Brain microvascular endothelial cell (primary cell): ENCODE results near the gene MARS1.

ENCODE experiments used
- DNase-seq: peaks from one replicate; pipeline ENCODE4 v3.0.0-alpha.2; 2020
- H3K27ac ChIP-seq: fragments of 250-450 bp; sonication (Bioruptor Pico); 2 replicates; pipeline ENCODE4 v1.5.1; 2020; ENCODE audit warnings: mild to moderate bottlenecking, moderate library complexity
- H3K27me3 ChIP-seq: fragments of 250-450 bp; sonication (Bioruptor Pico); replicated peaks from 2 replicates; pipeline ENCODE4 v1.5.1; 2020; ENCODE audit warnings: mild to moderate bottlenecking
- H3K36me3 ChIP-seq: fragments of 250-450 bp; sonication (Bioruptor Pico); replicated peaks from 2 replicates; pipeline ENCODE4 v1.5.1; 2020; ENCODE audit warnings: mild to moderate bottlenecking
- H3K4me3 ChIP-seq: 2 replicates; pipeline ENCODE4 v1.5.1; 2011; ENCODE audit warnings: low read depth, mild to moderate bottlenecking, control low read depth, low read length, moderate library complexity
- CTCF ChIP-seq: IDR thresholded peaks from 2 replicates; pipeline ENCODE4 v1.5.1; 2011; ENCODE audit warnings: low read depth, mild to moderate bottlenecking, moderate library complexity, low read length, control low read depth, inconsistent platforms; ENCODE audit errors: missing control alignments
- in situ Hi-C: cut with HindIII; loops from 2 replicates; pipeline ENCODE4 v1.10.0; 2017; ENCODE audit warnings: low sequenced_read_pairs, low pct_ligation_motif_present

The MARS1 gene

GRCh38 chr12:57471661-57472060, 16.2 kb upstream of the MARS1 start:
- Histone ChIP-seq H3K36me3 (no peaks in the 10 kb centered on the region), H3K27ac (no peak overlapping the region), H3K27me3 (peaks cover 48% of the 10 kb centered on the region), H3K4me3 (no peak overlapping the region)
- in situ Hi-C loops = no loop called here
- no peak for TF ChIP-seq CTCF
- DNase-seq = no peak

GRCh38 chr12:57472391-57472790, 15.5 kb upstream of the MARS1 start:
- Histone ChIP-seq H3K27me3 (peaks cover 48% of the 10 kb centered on the region), H3K27ac (no peak overlapping the region), H3K36me3 (no peaks in the 10 kb centered on the region), H3K4me3 (no peak overlapping the region)
- no peak for DNase-seq
- in situ Hi-C loops = no loop called here
- no peak for TF ChIP-seq CTCF

DNA sequence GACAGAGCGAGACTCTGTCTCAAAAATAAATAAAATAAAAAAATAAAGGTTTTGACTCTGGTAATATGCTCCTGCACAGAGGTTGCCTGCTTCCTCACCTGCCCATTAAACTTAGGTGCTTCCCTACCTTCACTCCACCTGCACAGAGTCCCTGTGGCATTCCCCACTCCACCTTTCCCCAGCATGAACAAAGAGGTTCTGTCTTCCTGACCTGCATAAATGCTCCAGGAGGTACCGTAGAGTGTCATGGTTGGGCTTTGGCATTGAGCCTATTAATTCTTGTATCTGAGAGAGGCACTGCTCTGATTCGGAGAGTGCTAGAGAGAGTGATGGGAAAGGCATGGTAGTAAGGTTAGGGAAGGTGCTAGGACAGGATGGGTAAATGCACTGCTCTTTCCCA, 14.5 kb upstream of the MARS1 start:
- Histone ChIP-seq H3K4me3 (no peak overlapping the region), H3K27ac (no peak overlapping the region), H3K36me3 (no peaks in the 10 kb centered on the region), H3K27me3 (peaks cover 48% of the 10 kb centered on the region)
- DNase-seq = no peak
- TF ChIP-seq CTCF = no peak
- in situ Hi-C loops = no loop called here

GRCh38 chr12:57473886-57474285, 14.0 kb upstream of the MARS1 start:
- TF ChIP-seq CTCF = no peak
- Histone ChIP-seq H3K36me3 (no peaks in the 10 kb centered on the region), H3K4me3 (no peak overlapping the region), H3K27me3 (peaks cover 48% of the 10 kb centered on the region), H3K27ac (no peak overlapping the region)
- in situ Hi-C loops = no loop called here
- no peak for DNase-seq

GRCh38 chr12:57474430-57474829, 13.4 kb upstream of the MARS1 start:
- H3K27me3 ChIP-seq = peaks cover 48% of the 10 kb centered on the region
- no peak for DNase-seq
- in situ Hi-C loops = no loop called here
- H3K36me3 ChIP-seq = no peaks in the 10 kb centered on the region
- H3K27ac ChIP-seq = no peak overlapping the region
- TF ChIP-seq CTCF = no peak
- no peak overlapping the region for H3K4me3 ChIP-seq

DNA sequence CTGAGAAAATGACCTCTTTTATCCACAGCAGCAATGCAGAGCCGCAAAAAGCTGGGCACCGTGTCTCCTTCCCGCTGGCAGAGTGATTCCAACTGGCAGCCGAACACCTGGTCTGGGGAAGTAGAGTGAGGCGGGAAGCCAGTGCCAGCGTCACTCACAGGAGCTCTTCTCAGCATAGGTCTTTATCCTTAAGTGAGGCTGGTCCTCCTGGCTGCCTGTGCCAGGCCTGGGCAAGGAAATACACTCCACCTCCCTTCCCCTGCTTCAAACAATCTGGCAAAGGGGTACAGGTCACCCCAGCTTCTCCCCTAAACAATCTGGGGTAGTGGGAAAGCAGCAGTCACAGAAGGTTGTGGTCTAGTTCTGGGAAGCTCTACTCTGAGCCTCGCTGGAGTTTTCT, 13.0 kb upstream of the MARS1 start:
- TF ChIP-seq CTCF = no peak
- no peaks in the 10 kb centered on the region for H3K36me3 ChIP-seq
- in situ Hi-C loops = no loop called here
- no peak overlapping the region for H3K4me3 ChIP-seq
- no peak overlapping the region for H3K27ac ChIP-seq
- peaks cover 48% of the 10 kb centered on the region for H3K27me3 ChIP-seq
- DNase-seq = no peak
